NCI-H2171 (cell line): Measurements from ENCODE around the gene MRGPRX2.

ENCODE experiments used
- DNase-seq: peaks from one replicate; lab custom pipeline; 2025; lab: John Stamatoyannopoulos, UW

Gene MRGPRX2

GRCh38 chr11:19060629-19061028 lies at the start of gene MRGPRX2:
TSS of gene MRGPRX2 (minus strand) at chr11:19060717. CDS start at chr11:19056402, 4,315 bp downstream.
- DNase-seq, result no peak

GRCh38 chr11:19110295-19110694 lies 49.8 kb upstream of the MRGPRX2 start:
- no peak for DNase-seq

GRCh38 chr11:19107125-19107524 lies 46.6 kb upstream of the MRGPRX2 start:
- no peak for DNase-seq

- DNase-seq, result no peak
Observed at GRCh38 chr11:19105011-19105410, 44.5 kb upstream of the MRGPRX2 start.

- no peak for DNase-seq
Observed at GRCh38 chr11:19102521-19102900, 42.0 kb upstream of the MRGPRX2 start.

GRCh38 chr11:19101796-19102520 lies 41.4 kb upstream of the MRGPRX2 start:
- DNase-seq, result no peak

DNA sequence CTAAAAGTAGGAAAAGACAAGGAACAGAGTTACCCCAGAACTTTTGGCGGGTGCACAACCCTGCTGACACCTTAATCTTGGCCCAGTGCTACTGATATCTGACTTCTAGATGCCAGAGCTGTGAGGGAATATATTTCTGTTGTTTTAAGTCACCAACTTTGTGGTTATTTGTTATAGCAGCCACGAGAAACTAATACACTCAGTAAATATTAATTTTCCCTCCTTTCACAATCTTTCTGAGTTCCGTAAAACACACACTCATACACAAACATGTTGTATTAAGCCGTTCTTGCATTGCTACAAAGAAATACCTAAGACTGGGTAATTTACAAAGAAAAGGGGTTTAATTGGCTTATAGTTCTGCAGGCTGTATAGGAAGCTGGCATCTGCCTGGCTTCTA lies 40.4 kb upstream of the MRGPRX2 start:
- no peak for DNase-seq

- DNase-seq, result no peak
Observed at GRCh38 chr11:19099093-19099492, 38.6 kb upstream of the MRGPRX2 start.

- no peak for DNase-seq
Observed at GRCh38 chr11:19094859-19095258, 34.3 kb upstream of the MRGPRX2 start.

DNA sequence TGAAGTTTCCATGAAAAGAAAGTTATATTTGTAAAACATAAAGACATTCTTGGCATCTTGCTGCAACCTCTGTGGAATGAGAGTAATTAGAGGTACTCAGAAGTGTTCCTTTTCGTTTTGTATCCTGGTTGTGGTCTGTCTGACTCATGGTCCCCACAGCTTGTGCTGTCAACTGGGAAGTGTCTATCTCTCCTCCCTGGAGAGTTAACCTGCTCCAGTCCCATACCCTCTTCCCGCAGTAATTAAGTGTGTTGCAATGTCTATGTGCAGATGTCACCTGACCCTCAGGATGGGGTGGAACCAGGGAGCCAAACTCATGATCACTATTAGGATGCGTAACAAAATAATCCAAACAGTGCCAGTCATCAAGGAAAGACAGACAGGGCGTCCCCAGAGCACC lies 33.5 kb upstream of the MRGPRX2 start:
- DNase-seq, result no peak

GRCh38 chr11:19092850-19093249 lies 32.3 kb upstream of the MRGPRX2 start:
- no peak for DNase-seq

- no peak for DNase-seq
Observed at GRCh38 chr11:19092342-19092741, 31.8 kb upstream of the MRGPRX2 start.

GRCh38 chr11:19091366-19091765 lies 30.8 kb upstream of the MRGPRX2 start:
- DNase-seq, result no peak

GRCh38 chr11:19089421-19089820 lies 28.9 kb upstream of the MRGPRX2 start:
- no peak for DNase-seq

- no peak for DNase-seq
Observed at GRCh38 chr11:19088791-19089190, 28.3 kb upstream of the MRGPRX2 start.

DNA sequence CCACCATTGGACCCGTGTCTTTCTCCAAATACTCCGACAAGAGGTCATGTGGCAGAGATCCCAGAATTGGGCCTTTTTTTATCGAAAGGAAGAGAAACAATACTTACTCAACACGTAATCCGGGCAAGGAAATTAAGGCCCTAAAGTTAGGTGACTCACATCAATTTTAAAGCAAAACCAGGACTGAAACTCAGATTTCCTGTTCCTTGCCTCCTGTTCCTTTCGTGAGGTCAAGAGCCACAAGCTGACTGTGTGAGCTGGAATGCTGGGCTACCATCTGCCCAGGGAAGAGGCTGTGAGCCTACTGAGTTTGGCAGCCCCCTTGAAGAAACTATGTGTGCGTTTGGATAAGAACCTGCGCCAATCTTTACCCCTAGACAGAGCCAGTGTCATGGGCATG lies 27.1 kb upstream of the MRGPRX2 start:
- no peak for DNase-seq

DNA sequence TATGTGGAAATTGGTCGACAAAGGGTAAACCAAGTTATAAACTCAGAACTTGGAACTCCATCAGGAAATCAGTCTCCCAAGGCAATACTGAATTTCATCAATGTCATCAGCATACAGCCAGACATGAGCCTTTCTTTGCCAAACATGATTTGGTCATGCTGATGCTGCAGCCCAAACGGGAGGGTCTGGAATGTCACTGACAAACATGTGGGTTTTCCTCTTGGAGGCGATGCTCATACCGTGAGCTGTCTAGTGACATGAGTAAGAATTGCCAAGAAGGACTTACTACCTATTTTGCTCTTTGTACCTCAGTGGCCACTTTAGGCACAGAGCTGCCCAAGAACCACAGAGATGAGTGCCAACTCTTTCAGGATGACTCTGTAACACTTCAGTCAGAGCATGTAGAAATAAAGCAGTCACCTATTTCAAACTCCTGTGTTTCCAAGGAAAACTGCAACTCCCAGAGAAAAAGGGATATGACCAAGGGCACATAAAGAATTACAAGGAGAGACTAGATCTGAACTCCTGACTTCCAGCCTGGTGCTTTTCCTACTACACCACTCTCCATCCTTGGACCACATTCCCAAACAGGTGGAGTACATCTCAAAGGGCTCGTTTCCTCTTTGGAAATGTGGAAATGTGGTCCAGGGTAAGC lies 24.3 kb upstream of the MRGPRX2 start:
- no peak for DNase-seq

GRCh38 chr11:19083166-19083565 lies 22.6 kb upstream of the MRGPRX2 start:
- no peak for DNase-seq

GRCh38 chr11:19080579-19080993 lies 20.1 kb upstream of the MRGPRX2 start:
- no peak for DNase-seq

DNA sequence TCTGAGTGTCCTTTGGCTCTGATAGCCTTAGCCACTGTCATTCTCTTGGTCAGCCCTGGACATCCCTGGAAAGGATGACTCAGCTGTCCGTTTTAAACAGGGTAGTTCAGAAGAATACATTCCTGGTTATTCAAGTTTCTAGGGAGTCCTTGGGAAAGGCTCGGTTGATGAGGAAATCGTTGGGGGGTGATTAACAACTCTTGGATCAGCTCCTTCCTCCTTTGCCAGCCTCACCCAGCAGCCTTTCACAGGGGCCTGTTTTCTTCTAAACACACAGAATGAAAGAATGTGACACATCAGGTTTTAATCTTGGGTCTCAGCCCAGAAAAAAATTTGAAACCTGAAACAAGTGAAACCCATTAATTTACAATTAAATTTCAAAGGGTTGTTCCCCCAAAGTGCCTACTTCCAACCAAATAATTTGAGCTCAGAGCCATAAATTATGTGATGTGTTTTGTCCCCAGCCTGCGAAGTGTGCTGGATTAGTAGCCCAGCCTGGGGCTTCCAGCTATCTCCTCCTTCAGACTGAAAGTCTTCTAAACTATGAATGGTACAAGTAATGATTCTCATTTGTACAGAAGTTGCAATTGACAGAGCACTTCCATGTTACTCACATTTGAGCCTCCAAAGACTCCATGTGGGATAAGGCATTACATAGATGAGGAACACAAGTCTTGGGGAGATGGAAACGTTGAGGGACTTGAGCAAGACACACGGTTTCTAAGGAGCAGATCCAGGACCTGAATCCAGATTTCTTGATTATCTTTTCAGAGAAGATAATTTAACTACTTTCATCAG lies 19.3 kb upstream of the MRGPRX2 start:
- no peak for DNase-seq

GRCh38 chr11:19077965-19078364 lies 17.4 kb upstream of the MRGPRX2 start:
- no peak for DNase-seq

- DNase-seq, result no peak
Observed at GRCh38 chr11:19076744-19077589, 16.4 kb upstream of the MRGPRX2 start.
